ENCODE measurements around the gene MAP1B.

Gene MAP1B

DNA sequence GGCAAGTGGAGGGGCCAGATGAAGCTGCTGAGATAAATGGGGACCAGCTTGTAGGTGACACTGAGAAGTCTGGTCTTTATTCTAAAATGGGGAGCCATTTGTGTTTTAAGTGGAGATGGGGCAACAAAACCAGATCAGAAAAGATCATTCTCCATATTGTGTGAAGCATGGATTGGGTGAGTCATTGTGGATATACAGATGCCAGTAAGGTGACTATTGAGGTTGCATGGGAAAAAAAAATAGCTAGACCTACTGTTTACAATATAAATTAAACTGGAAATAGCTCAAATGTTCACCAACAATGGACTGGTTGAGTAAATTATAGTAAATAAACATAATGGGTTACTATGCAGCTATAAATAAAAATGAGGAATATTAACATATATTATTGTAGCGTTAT lies 5.4 kb upstream of the MAP1B start:
- DNase-seq = no peak

DNA sequence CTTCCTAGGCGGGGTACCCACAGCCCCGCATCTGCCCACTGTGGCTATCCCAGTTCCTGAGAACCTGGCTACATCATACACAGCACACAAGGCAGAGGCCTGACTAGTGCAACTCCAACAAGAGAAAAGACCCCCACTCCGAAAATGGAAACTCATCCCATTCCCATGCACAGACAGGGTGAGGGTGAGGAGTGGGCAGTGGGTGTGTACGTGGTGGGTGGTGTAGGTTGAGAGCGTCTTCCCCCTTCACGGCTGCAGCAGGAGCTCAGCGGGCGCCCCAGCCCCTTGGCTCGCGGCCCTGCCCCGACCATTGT lies 501 bp upstream of the MAP1B start:
- no peak for DNase-seq

DNA sequence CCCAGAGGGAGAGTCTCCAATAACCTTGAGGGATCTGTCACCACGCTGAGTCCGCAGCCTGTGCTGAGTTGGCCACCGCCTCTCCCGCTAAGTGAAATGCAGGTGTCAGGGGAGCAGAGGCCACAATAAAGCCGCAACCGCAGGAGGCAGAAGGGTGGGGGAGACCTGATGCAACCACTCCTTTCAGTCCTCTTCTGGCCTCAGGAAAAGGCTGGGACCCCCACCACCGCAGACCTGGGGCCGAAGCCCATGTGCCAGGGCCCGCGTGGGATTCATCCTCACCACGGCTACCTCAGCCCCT lies 576 bp downstream of the MAP1B start:
- DNase-seq = peak; percentile 67

DNA sequence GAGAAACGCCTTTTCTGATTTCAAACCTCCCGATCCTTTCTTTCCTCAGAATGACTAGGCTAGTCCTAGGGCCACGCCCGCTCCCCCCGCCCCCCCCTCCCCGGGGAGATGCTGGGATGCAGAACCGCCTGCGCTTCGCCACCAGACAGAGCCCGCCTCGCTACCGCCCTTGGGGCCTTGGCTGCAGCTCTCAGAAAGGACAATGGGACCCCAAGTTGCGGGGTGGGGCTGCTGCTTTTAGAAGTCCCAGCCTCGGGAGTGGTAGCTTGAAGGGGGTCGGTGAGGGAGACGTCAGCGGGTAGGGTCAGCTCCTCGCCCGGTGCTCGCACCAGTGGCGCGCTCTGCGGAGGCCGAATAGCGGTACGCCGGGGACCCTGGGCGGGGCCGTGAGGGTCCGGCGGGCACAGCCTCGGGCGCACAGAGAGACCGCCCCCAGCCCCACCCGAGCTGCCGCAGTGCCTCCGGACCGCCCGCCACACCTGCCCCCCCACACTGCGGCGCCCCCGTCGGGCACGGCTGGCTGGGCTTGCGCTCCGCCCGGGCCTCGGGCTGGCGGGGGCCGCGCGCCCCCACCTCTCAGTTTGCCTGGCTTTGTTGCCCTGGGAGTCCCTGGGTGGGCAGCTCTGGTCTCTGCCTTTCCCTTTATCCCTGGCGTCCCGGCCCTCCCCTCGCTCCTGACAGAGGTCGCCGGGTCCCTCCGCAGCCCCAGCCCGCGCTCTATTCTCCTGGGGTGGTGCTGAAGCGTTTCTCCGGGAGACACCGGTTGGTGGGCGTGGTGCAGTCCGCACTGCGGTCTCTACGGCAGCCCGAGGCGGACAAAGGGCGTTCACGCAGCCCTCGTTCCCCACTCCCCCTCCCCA lies 1.2 kb downstream of the MAP1B start:
- DNase-seq = peak; percentile 67

DNA sequence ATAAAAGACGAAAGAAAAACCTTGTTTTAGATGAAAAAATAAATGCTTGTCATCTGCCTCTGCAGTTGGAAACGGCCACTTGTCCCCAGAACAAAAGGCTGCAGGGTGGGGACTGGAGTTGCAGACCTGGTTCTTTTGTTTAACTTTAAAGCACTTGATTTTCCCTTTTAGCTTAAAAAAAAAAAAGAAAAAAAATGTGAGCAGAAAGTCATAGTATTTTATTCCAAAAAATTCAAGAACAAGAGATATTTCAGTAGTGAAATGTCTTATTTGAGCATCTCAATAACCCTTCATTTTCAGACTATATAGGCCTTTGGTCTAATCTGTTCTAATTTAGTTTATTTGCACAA lies 1.8 kb downstream of the MAP1B start:
- DNase-seq = no peak

DNA sequence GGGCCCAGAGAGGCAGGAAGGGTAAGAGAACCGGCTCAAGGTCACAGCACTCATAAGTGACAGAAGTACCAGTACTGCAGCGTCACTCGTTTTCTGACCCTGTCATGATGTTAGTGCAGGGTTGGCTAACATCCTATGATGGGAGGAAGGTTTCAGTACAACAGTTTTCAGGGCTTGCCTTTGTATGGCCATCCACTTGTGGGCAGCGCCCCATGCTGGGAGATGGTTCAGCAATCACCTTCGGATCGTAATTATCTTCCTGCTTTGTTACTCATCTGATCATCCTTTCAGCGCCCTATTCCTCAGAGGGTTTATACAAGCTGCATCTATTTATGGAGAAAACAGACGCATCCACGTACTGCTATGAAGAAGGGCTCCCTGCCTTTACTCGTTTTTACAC lies 2.4 kb downstream of the MAP1B start:
- DNase-seq = no peak

DNA sequence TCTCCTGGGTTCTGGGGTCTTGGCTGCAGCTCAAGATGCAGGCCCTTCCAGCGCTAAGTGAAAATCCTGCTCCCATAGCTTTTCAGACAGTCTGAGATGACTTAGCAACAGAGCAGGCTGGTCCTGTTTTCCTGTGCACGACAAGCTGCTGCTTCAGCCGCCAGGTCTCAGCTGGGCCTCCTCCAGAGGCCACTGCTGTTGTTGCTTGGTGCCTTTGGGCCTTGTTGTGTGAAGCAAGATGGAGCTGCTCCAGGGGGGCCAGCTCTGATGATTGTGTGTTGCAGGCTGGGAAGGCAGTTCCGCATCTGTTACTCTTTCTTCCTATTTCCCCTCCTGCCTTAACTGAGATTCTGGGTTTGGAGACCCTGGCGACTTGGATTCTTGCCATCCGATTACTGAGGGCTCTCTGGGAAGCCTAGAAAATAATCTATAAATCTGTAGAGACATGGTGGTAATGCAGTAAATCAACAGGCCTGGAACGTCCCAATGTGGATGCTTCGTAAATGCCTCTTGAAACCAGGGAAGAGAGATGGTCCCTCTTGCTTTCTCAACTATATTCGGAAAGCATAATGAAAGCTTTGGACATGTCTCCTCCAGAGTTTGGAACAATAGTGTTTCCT lies 3.2 kb downstream of the MAP1B start:
- no peak for DNase-seq

DNA sequence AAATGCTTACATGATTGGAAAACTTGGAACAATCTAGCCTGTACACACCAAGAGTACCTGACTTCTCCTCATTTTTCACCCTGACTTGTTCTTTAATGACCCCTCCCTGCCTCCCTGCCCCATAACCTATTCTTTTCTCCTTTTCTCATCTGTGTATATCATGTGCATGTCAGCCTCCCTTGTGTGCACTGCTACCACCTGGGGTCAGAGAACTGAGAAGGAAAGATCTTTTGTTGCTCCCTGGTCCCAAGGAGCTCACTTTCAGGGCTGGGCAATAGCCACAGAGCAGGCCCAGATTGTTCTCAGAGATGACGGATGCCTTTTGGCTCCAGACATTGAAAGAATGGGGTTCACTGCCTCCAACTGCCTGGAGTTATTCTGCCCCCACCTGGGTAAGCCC lies 5.1 kb downstream of the MAP1B start:
- DNase-seq = no peak

DNA sequence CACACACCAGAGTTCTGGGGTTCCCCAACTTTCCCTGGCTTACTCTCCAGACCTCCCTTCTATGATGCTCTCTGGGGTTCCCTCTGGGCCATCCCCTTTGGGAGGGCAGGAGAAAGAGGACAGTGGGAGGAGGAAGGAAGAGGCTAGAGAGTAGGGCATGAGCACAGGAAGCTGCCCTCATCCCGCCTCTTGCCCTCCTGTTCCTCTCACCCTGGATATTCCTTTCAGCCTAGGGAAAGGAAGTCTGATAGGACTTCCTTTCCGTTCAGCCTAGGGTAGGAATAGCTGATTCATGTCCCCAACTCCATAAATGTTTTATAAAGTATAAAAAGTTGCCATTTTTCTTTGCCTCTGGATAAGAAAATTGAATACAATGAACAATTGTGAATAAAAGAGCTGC lies 7.4 kb downstream of the MAP1B start:
- no peak for DNase-seq

DNA sequence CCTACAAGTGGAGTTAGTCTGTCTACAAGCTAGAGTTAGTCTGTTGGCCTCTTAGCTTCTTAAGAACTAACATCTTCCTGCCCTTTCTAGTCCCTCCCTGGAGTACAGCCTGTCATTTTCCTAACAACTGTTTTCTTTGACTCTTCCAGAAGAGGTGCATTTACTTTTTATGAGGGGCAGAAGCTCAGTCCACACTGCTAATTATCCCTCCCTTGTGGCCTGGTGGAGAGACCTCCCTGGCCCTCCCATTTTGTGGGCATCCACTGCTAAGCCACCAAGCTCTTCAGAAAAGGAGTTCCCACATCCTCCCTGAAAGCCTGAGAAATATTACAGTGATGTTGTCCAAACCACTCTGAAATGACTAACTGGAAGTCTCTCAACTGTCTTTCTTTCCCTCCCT lies 8.0 kb downstream of the MAP1B start:
- no peak for DNase-seq

DNA sequence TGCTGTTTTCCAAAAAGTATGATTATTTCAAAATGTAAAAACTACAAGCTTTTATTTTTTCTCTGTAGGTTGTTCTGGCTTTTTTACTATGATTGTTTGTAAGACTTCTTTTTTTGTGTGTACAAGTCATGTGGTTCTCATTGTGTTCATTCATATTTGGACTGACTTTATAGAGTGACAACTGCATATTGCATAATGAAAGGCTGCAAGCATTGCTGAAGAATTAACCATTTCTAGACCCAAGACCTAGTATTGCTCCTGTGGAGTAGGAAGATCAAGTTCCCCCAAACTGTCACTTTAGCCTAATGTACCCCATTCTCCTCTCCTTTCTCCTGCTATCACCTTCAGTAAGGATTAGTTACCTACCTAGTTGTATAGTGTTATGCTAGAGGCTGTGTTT lies 10.0 kb downstream of the MAP1B start:
- DNase-seq = no peak

DNA sequence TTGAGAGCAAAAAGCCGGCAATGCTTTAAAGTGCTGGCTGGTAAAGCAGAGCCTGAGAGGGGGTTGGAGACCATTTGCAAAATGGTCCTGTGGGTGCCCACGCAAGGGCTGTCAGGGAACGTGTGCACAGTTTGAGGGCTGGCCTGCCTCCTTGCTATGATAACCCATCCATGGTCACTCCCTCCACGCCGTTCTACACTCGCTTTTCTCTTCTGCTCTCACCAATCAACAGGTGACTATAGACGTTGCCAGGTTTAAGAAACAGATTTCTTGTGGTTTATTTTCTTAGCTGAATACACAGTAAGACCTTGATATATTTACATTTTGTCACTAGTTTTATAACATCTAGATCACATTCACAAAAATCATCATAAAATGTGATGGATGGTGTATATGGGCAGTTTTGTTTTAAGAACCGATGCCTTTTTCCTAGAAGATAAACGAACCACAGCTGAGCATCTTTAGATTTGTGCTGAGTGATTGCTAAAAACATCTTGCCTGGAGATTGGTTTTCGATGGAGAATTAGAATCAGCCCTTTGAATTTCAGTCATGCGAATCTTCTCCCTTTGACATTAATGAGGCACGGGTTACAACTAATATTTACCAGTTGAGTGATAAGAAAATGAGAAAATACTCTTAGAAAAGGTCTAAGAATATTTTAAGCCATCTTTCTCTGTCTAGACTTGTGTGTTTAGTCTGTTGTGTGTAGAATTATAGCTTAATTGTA lies 13.9 kb downstream of the MAP1B start:
- no peak for DNase-seq

DNA sequence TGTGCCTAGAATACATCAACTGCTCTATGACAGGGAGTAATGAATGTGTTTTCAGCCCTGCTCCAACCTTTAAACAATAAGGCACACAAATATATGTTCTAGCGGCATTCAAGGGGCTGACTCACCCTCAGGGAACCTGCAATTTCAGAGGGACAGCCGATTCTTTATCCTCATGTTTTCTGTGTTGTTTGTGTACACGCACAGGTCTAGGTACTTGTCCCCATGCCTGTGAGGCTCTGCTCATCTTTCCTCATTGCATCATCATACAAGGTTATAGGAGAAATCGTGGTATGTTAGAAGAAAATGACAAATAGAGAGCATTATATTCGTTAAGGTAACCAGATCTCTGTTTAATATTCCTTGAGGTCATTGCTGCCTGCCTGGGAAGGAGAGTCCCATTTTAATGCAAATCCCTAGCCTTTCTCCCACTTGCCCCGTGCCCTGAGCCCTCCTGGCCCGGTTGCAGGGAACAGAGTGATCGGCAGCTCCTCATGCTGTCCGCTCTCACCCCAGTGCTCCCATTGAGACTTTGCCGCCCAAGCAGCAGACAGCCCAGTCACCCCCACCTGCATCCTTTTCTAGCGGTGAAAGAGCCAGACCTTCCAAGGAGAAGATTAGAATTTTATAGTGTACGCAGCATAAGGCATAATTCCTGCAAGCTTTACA lies 14.6 kb downstream of the MAP1B start:
- DNase-seq = no peak

DNA sequence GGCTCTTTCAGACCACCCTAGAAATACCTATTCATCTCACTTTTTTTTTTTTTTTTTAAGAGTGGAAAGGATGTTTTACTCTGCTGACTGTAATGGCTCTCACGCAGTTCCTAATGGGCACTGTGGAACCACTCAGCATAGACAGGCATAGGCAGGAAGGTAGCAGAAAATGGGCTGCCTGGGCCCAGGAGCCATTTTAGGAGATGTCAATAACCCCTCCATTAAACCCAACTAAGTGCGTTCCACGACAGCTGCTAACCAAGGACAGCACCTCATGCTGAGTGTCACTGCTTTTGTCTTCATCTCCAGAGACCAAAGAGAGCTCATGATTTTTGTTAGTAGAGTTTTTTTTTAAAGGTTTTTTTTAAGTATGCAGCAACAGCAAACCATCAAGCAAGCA lies 15.3 kb downstream of the MAP1B start:
- DNase-seq = peak; percentile 41

DNA sequence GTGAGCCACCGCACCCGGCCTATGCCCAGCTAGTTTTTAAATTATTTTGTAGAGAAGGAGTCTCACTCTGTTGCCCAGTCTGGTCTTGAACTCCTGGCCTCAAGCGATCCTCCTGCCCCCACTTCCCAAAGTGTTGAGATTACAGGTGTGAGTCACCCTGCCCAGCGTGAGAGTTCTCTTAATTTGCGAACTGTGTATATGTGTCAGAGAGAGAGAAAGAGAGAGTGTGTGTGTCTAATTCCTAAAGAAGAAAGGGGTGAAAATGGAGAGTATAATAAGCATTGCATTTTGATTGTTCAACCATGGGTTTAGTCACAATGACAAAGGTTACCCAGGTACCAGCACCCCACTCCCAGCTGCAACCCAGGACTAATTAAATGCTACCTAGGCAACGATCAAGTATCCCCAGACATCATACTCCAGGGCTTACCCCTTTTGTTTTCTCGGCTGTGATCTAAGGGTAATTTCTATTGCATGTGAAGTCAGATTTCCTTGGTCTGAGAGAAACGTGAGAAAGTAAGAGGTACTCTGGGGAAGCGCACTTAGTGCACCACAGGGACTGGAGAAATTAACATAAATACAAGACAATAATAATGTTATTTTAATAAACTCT lies 16.6 kb downstream of the MAP1B start:
- no peak for DNase-seq

DNA sequence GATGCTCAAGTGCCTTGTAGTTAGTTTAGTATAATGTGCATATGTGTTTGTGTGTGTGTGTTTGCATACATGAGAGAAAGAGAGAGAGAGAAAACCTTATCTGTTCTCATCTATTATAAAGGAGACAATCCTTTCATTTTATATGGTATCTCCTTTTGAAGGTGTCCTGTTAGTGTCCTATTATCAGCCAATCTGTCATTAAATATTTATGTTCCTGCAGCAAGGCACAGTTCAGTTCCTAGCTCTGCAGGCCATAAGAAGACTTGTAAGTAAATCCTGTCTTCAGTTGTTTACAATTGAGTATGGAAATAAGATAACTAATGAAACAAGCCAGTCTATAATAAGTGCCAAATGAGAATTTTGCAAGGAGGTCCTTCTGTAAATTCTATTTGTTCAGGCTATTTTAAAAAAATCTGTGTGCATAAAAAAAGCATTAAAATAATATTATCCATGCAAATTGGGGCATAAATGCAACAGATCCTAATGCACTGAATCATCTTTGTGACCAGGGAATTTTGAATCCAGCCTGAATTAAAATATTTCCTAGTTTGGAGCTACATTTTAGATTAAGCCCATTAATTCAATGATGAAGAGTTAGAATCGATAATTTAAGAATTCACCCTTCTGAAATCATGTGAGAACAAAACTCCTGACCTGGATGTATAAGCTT lies 18.1 kb downstream of the MAP1B start:
- no peak for DNase-seq

DNA sequence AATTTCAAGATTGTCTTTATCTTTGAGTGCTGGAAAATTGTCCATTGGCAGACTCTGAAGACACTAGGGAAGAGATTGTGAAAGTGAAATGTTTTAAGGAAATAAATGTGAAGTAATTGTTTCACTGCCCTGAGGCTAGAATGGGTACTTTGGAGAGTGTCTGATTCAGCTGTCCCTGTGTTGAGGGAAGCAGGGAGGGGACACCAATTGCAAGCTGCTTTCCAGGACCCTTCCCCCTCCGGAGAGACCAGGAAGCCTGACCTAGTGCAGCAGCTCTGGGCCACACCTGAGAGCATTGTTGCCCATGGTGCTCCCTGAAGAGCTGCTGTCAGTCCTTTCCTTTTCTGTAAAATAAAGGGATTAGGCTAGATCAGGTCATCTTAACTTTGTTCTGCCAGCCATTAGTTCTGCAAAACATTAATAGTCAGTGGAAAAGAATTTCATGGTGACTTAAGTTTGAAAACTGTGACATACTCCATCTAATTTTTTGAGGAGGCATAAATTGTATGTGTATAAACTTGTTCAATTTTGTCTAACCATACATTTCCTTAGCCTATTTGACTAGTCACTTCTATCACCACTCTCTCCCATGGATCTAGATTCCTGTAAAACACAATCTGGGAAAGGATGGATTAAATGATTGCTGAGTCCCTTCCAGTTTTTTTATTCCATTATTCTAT lies 18.8 kb downstream of the MAP1B start:
- DNase-seq = no peak

DNA sequence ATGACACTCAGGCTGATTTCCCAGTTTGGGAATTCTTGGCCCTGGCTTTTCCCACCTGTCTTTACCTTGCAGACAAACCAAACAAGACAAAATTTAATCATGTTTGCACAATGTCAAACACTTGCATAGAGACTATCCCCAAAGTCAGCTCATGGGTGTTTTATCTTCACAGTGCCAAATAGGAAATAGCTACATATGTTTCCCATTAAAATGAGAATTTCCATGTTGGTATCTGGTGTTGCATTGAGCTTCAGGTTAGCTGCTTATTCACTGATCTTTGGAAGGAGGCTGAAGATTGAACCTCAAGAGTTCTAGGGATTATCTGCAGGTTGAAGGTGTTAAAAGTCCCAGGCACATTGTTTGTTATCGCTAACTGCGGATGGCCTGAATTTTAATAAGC lies 19.5 kb downstream of the MAP1B start:
- no peak for DNase-seq

DNA sequence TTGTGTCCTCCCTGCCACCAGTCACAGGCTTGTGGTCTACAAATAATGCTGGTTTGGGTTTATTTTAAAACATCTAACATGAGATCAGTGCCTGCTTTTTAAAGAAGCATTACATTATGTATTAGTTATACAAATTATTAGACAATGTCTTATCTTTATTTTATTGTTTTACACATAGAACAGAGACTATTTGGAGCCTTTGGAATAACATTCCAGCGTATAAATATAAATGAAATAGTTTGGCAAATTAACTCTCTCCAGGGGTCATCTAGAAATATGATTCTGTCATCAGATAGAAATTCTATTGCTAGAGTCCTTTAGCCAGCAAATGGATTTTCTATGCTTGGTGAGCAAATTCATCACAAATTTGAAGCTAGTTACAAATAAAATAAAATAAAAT lies 22.4 kb downstream of the MAP1B start:
- no peak for DNase-seq

DNA sequence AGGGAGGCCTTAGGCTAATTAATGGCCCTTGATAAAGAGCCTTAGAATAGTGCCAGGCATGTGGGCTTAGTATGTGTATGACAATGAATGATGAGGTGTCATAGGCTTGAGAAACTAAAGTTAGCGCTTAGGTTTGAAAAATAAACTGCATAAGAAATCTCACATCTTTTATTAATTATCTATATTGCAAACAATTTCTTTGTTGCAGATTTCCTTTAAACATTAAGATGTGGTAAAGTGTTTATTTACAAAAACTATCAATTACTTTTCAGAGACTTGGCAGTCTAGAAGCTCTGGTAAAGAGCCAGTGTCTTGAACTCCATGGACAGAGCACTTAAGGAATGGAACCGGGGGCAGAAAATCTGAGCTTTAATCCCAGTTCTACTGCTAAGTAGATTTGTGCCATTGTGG lies 23.1 kb downstream of the MAP1B start:
- no peak for DNase-seq

DNA sequence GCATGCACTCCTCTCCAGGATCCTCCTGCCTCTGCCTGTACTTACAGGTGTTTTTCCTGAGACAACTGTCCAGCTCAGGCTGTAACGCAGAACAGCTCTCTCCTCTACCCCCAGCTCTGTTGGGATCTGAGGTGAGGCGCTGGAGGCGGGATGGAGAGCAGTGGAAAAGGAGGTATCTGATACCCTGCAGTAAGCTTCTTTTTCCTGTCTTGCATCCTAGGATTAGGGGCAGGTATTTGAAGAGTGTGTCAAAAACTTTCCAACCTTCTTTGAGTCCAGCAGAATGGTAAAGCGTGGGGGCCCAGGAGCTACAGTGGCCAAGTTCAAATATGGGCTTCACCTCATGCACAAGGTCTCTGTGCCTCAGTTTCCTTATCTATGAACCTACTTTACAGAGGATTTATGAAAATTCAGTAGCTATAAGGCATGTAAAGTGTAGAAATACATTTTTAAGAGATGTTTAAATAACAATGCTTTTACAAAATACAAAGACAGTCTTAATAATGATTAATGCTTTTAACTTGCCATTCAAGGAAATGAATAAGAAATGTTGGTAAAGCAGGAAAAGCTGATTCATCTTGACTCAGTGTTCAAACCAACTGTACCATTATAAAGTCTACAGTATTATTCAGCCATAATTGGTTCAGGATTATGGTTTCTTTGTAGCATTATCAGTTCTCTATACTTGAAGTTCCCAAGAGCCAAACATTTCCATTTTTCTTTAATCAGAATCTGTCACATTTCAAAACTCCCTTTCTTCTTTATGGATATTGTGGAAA lies 26.1 kb downstream of the MAP1B start:
- DNase-seq = no peak

Data from NCI-H187 treated with DMSO at 0.1 percent for 48 hours (cell line).